HG03045 (cell line): ENCODE results near the gene C4orf36.
"Not testable (repeated sequence)": the region's sequence is repeated elsewhere in the genome, so short reads cannot be mapped to it uniquely, and the experiment has no call there.

Experiments
- ATAC-seq: cut with Tn5 transposase; IDR thresholded peaks from one replicate; pipeline ENCODE4 v1.9.1; 2021; ENCODE audit warnings: mild to moderate bottlenecking, moderate library complexity; ENCODE audit not compliant: unreplicated experiment

Gene C4orf36

DNA sequence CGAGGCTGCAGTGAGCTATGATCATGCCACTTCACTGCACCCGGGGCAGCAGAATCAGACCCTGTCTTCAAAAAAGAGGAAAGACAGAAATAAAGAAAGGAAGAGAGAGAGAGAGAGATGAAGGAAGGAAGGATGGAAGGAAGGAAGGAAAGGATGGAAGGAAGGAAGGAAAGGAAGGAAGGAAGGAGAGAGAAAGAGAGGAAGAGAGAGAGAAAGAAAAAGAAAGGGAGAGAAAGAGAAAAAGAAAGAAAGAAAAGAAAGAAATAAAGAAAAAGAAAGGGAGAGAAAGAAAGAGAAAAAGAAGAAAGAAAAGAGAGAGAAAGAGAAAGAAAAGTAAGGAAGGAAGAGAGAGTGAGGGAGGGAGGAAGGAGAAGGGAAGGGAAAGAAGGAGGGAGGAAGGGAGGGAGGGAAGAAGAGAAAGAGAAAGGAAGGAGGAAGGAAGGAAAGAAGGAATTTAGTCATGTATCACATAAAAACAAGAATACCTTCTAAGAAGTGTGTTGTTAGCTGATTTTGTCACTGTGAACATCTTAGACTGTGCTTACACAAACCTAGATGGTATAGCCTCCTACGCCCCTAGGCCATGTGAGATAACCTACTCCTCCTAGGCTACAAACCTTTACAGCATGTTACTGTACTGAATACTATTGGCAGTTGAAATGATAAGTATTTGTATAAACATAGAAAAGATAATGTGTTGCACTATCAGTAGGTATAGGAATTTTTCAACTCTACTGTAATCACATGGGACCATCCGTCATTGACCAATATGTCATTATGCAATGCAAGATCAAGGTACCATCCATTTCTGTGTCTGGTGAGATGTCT is 25.2 kb upstream of the C4orf36 start:
- no peak for ATAC-seq

DNA sequence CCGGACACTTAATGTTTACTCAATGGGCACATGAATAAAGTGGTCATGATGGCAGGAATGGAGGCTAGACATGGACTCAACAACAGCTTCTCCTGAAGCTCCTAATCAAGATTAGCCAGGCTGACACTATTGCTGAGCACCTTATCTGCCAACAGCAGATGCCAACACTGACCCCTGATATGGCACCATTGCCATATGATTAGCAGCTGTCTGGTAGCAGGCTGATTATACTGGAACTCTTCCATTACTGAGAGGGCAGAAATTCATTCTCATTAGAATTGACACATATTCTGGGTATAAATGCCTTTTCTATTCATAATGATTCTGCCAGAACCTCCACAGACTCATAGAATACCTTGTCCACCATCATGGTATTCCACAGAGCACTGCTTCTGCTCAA is 24.2 kb upstream of the C4orf36 start:
- no peak for ATAC-seq

DNA sequence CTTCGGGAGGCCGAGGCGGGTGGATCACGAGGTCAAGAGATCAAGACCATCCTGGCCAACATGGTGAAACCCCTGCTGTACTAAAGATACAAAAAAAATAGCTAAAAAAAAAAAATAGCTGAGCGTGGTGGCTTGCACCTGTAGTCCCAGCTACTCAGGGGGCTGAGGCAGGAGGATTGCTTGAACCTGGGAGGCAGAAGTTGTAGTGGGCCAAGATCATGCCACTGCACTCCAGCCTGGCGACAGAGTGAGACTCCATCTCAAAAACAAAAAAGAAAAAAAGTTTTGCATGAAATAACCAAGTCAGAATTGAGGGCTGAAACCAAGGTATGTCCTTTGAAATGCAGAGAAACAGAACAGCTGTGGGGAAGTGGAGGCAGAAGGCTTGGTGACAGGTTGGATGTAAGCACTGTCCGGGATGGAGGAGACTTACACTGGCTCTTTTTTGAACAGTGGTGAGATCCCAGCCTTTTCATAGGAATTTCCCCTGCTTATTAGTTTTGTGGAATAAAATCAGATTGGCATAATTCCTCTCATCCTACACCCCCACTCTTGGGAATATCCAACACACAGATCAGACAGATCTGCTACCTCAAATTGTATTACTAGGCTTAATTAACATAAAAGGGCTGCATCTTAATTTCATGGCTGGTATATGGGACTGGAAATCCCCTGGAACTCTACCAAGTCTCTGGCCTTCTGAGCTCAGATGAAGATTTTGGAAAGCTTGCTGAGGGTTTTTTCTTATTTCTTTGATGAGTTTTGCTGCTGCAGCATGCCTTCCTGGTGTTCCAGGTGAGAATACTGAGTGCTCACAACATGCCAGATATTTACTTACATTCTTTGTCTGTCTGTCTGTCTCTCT is 18.8 kb upstream of the C4orf36 start:
- ATAC-seq, result no peak

DNA sequence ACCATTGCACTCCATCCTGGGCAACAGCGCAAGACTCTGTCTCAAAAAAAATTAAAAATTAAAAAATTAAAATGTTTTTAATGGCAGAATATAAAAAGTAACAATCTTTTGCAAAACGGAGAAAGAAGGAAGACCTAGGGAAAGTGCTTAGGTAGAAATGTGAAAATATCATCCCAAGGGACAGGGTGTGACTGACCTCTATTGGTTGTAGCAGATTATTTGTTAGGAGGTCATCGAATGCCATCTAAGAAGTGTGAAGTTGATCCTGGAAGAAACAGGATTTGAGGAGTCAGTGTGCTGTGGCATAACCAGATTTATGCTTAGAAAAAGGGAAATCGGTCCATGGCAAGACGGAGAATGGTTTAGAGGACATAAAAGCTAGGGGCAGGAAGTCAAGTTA is 18.1 kb upstream of the C4orf36 start:
- no peak for ATAC-seq

- no peak for ATAC-seq
Observed at GRCh38 chr4:86909546-86910295, 17.5 kb upstream of the C4orf36 start.

DNA sequence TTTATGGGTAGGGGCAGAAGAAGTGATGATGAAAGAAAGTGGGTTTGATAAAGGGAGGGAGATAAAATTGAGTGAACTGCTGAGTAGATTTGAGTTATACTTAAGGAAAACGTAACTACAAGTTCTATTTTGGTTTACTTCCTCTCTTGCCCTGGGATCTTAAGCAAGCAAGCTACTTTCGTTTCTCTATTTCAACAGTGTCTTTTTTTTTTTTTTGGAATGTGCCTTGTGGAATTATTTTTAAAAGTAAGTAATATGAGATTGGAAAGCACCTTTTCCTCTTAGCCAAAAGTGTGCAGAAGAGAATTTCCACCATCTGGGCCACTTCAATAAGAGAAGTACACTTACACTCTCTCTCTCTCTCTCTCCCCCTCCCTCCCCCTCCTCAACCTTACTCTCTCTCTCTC is 16.0 kb upstream of the C4orf36 start:
- ATAC-seq, result no peak

DNA sequence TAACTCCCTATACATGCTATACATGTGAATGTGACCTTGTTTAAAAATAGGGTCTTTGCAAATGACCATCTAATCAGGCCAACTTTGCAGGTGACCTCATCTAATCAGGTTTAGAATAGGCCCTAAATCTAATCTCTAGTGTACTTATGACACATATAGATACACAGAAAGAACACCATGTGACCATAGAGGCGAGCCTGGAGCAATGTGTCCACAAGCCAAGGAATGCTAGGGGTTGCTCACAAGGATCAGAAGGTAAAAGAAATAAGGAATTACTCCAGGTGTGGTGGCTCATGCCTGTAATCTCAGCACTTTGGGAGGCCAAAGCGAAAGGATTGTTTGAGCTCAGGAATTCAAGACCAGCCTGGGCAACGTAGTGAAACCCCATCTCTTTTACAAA is 9.6 kb upstream of the C4orf36 start:
- no peak for ATAC-seq

DNA sequence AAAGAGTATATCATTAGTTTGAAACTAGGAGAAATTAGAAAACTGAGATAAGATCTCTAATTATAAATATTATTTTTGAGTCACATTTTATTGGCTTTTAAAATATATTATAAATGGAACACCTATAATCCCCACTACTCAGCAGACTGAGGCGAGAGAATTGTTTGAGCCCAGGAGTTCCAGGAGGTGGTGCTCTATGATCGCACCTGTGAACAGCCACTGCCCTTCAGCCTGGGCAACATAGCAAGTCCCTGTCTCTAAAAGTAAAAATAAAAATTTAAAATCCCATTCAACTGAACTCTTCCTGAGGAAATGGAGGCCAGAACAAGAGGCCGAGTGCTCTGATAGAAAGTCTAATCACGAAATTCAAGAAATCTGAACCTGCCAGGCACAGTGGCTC is 6.3 kb upstream of the C4orf36 start:
- no peak for ATAC-seq

- no peak for ATAC-seq
Observed at GRCh38 chr4:86896596-86896995, 4.4 kb upstream of the C4orf36 start.

- peak; percentile 46 for ATAC-seq
Observed at GRCh38 chr4:86895692-86896488, 3.7 kb upstream of the C4orf36 start.

GRCh38 chr4:86894455-86894854 is 2.2 kb upstream of the C4orf36 start:
- no peak for ATAC-seq

DNA sequence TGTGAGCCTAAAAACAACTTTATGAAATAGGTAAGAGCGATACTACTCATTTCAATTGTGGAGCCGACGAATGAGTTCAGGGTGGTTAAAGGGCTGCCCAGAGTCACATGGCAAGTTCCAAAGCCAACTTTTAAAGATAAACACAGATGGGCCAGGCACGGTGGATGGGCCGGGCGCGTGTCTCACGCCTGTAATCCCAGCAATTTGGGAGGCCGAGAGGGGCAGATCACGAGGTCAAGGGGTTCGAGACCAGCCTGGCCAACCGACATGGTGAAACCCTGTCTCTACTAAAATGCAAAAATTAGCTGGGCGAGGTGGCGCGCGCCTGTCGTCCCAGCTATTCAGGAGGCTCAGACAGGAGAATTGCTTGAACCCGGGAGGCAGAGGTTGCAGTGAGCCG is 914 bp upstream of the C4orf36 start:
- no peak for ATAC-seq

DNA sequence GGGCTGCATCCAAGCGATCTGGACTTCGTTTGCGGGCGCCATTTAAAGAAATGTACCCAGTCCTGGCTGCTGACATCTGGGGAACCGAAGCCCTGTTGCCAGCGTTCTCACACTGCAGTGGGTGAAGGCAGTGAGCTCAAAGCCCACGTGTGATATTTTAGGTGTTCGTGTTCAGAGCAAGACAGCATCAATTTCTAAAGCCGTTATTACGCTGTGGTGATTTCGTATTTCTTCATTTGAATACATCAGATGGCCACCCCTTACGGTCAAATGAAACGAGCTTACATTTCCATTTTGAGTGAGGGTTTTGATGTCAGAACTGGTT is 376 bp upstream of the C4orf36 start:
- peak; percentile 18 for ATAC-seq

DNA sequence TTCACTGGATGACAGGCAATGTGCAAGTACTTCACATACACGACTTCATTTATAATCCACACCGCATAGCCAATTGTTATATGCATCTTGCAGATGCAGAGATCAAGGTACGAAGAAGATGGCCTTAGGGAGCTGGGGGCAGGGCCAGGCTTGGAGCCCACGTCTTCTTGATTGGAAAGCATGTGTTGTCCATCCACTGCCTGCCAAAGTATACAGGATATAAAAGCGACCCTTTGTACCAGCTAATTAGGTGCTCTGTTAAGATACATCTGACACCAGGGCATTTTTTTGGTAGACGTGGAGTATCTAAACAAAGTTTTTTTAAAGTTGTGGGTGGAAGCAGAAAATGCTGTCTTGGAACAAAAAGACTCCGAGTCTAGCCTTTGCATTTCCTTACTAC is 1.4 kb downstream of the C4orf36 start:
- no peak for ATAC-seq

- ATAC-seq, result no peak
Observed at GRCh38 chr4:86879641-86880040, 12.6 kb downstream of the C4orf36 start.

DNA sequence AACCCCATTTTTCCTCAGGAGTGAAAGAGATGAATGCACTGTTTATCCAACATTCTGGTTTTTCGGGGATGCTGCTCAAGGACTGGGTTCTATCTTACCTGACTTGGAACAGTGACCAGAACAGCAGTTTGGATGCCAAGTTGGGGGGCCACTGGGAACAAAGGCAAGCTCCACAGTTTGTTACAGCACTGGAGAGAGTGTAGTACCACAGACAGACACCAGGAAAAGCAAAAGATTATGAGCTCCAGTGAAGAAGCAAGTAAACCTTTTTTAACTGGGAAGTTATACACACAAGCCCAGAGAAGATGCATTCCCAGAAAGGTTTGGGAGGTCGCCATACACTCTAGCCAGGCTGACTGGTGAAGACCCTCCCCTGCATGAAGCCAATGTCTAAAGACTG is 13.6 kb downstream of the C4orf36 start:
- ATAC-seq, result no peak

DNA sequence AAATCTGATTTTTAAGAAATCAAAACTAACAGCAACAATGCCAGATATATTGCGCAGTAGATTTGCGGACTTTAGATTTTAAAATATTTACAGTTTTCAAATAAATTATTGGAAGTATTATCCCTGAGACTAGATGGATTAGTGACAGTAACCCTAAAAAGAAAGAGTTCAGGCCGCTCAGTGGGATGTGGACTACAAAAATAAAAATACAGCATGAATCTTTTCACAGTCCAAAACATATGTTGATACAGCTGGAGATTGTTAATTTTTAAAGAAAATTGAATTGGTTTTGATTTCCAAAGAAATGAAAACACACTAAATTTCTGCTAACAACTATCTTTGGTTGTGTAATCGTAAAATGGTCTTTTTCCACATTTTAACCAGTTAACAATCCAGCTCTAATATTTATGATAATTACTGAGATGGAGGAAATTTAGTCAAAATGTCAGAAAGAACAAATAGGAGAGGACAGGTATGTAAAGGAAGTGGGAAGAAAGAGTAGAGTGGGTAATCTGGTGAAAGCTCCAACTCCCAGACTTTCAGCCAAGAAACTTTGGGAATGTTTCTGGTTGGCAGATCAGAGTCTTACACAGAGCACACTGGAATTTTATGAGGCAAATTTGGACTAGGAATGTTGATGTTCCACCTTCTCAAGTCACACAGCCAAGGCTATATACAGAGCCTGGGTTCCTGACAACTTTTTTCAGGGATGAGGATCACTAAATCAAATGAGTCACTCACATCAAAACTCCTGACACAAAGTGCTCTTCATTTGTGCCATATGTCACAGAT is 15.1 kb downstream of the C4orf36 start:
- ATAC-seq, result no peak

DNA sequence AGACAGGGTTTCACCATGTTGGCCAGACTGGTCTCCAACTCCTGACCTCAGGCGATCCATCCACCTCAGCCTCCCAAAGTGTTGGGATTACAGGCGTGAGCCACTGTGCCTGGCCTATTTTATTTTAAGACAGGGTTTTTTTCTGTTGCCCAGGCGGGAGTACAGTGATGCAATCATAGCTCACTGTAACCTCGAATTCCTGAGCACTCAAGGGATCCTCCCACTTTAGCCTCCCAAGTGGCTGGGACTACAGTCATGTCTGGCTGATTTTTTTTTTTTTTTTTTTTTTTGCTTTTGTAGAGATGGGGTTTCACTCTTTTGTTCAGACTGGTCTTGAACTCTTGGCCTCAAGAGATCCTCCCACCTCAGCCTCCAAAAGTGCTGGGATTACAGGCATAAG is 16.8 kb downstream of the C4orf36 start:
- ATAC-seq, result not testable (repeated sequence)

DNA sequence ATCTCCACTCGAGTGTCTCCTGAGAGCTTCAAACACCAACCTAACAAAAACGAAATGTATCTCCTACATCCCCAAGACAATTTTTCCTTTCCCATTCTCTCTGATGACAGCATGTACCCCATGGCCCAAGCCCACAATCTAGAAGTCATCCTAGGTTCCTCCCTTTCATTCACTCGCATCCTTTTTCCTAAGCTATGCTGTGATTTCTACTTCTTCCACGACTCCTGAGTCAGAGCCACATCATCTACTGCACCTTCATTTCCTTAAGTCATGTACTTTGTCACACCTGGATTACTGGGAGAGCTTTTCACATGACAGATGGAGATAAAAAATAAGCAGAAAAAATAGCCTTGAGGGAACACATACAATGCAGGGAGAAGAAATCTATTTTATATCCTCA is 20.1 kb downstream of the C4orf36 start:
- no peak for ATAC-seq
